Neural cell (in vitro differentiated cells): Measurements from ENCODE around the gene NUP210L.
"Not testable (repeated sequence)": the region's sequence is repeated elsewhere in the genome, so short reads cannot be mapped to it uniquely, and the experiment has no call there.

Experiments
- CTCF ChIP-seq: fragments of 450-650 bp; IDR thresholded peaks from 2 replicates; pipeline ENCODE4 v1.5.1; 2014; ENCODE audit warnings: antibody characterized with exemption, mild to moderate bottlenecking, moderate library complexity; ENCODE audit not compliant: poor library complexity, severe bottlenecking
- EP300 ChIP-seq: fragments of 450-650 bp; conservative IDR thresholded peaks from 2 replicates; pipeline ENCODE4 v1.6.1; 2014; ENCODE audit warnings: antibody characterized with exemption, mild to moderate bottlenecking, moderate library complexity; ENCODE audit not compliant: poor library complexity, severe bottlenecking
- EZH2 ChIP-seq: fragments of 200-600, 300-800 bp; shearing (Covaris generic), sonication (generic); IDR thresholded peaks from 2 replicates; pipeline ENCODE4 v1.6.1; 2014; ENCODE audit warnings: antibody characterized with exemption, low read length, borderline replicate concordance, mild to moderate bottlenecking; ENCODE audit not compliant: insufficient read depth, poor library complexity, severe bottlenecking
- MXI1 ChIP-seq: fragments of 450-650 bp; conservative IDR thresholded peaks from 2 replicates; pipeline ENCODE4 v1.6.1; 2014; ENCODE audit warnings: antibody characterized with exemption, mild to moderate bottlenecking; ENCODE audit not compliant: poor library complexity, severe bottlenecking
- TAF1 ChIP-seq: IDR thresholded peaks from 2 replicates; pipeline ENCODE4 v1.6.1; 2012; ENCODE audit warnings: low read depth

DNA sequence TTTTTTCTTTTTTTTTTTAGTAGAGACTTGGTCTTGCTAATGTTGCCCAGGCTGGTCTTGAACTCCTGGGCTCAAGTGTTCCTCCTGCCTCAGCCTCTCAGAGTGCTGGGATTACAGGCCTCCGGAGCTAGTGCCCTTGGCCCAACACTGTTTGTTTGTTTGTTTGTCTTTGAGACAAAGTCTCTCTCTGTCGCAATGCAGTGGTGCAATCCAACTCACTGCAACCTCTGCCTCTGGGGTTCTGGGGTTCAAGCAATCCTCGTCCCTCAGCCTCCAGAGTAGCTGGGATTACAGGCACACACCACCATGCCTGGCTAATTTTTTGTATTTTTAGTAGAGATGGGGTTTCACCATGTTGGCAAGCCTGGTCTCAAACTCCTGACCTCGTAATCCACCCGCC is 7.4 kb downstream of the NUP210L start:
- not testable (repeated sequence) for TF ChIP-seq CTCF, TAF1, EZH2, MXI1, EP300
